Fibroblast of peridontal ligament (primary cell): ENCODE data around the gene OLFM4.
"Not testable (repeated sequence)": the region's sequence is repeated elsewhere in the genome, so short reads cannot be mapped to it uniquely, and the experiment has no call there.

ENCODE experiments used
- DNase-seq: peaks from one replicate; pipeline ENCODE4 v3.0.0-alpha.2; 2010; ENCODE audit errors: extremely low read depth

OLFM4 gene, protein sequence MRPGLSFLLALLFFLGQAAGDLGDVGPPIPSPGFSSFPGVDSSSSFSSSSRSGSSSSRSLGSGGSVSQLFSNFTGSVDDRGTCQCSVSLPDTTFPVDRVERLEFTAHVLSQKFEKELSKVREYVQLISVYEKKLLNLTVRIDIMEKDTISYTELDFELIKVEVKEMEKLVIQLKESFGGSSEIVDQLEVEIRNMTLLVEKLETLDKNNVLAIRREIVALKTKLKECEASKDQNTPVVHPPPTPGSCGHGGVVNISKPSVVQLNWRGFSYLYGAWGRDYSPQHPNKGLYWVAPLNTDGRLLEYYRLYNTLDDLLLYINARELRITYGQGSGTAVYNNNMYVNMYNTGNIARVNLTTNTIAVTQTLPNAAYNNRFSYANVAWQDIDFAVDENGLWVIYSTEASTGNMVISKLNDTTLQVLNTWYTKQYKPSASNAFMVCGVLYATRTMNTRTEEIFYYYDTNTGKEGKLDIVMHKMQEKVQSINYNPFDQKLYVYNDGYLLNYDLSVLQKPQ

DNA sequence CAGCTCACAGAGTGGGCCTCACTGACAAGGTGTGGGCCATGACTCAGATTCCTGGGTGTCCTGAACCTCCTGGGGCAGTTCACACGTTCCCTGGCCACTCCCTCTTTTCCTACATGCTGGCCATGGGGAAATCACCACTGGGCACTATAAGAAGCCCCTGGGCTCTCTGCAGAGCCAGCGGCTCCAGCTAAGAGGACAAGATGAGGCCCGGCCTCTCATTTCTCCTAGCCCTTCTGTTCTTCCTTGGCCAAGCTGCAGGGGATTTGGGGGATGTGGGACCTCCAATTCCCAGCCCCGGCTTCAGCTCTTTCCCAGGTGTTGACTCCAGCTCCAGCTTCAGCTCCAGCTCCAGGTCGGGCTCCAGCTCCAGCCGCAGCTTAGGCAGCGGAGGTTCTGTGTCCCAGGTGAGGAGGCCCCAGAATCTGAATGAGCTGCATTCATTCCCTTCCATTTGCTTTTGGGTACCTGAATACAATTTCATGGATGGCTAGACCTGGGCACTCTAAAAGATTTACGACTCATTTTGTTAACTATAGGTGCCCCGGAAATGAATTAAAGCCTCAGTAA, at the start of gene OLFM4:
OLFM4 (plus strand) TSS at position 177 of the 567 bp plus-strand sequence; CDS start at position 201, 24 bp downstream.
- DNase-seq, result no peak

DNA sequence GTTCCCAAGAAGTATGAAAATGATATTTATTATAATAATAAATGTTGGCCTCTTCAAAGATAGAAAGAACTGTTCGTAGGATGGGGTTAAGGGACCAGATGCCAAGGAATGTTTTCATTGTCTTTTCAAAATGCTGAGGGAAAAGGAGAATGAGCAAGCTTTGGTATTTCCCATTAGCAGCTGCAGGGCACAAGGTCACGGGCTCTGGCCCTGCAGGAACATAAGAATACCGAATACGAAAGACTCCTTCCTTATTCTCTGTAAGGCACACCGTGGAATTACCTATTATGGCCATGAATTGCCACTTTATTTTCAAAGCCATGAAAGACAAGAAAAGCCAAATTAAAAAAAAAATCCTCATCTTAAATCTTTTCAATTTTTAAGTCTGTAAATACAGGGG, 49.6 kb upstream of the OLFM4 start:
- no peak for DNase-seq

DNA sequence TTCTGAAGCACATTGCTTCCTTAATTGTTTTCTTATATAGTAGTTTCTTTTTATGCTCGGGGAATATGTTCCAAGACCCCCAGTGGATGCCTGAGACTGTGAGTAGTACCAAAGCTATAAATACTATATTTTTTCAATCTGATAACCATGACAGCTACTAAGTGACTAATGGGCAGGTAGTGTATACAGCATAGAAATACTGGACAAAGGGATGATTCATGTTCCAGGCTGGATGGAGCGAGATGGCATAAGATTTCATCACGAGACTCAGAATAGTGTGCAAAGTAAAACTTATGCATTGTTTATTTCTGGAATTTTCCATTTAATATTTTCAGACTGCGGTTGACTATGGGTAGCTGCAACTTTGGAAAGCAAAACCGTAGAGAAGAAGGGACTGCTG, 47.9 kb upstream of the OLFM4 start:
- DNase-seq, result no peak

DNA sequence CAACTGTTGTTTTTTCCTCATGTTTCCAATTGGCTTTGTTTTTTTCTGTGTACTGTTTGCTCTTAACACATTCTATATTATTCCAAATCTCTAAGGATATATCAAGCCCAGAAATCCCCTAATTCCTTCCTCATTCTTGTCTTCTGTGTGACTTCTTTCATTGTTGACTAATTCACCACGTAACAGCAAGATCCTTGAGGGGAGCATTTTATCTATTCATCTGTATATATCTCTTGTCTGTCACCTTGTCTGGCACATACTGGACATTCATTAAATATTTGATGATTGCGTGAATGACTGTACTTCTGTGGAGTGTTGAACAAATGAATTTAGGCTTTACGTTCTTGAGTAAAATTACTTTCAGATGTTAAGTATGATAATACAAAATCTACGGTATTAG, 44.8 kb upstream of the OLFM4 start:
- DNase-seq, result no peak

DNA sequence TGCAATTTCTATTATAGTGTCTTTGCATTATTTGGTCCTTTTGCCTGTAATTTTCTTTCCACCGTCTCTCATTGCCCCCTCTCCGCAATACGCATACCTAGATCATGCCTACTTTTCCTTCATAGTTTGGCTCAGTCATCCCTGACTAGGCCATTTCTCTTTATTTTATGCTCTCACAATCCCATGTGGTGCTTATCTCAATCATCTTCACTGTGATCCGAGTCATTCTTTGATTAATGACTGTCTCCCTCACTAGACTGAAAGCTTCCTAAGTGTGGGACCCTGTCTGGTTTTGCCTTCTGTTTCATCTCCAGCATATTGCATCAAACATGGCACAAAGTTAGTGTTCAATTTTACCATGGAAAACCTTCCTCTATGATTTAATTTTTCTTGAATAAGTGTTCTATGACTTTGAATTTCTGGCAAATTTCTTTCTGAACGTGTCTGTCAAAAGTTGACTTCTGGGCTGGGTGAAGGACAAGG, 43.7 kb upstream of the OLFM4 start:
- no peak for DNase-seq

DNA sequence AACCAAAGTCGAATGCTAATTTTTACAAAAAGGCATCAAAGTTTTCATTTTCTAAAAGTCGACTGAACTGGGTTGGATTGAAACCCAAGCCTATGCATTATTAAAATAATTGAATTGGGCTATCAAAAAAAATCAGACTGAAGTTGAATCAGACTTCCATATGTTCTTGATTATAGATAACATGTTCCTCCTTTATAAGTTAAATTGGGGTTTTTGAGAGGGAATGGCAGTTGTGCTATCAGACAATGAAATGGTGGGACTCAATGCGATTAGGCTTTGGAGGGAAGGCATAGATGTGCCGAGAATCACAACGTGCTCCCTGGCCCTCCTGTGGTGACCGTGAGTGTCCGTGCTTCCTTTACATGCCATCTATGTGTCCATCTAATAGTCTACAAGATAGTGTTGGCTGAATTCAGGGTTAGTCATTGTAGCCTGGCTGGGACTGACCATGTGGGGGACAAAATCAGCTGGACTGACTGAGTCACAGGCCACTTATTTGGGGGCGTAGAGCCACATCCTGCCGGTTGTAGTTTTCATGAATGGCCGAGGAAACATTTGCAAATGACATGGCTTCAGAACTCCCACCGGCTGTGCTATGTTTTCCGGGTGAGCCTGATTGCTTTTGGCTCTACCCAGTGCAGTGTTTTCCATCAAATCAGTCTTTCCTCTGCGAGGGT, 37.1 kb upstream of the OLFM4 start:
- DNase-seq, result no peak

DNA sequence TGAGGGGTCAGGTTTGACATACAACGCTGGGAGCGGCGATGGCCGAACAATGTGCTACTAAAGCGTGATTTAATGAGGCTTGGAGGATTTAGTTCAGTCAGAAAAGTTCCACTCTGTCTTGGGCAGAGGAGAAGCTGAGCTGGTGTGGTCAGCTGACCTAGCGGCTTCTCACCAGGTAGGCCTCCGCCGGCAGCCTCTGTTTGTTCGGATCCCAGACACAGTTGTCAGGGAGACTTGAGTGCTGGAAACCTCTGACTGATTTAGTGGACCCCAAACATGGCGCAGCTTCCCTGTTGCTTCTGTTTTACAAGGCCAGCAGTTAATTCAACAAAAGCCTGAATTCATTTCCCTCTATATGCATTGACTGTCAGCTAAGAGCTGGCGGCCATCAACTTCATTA, 36.5 kb upstream of the OLFM4 start:
- no peak for DNase-seq

DNA sequence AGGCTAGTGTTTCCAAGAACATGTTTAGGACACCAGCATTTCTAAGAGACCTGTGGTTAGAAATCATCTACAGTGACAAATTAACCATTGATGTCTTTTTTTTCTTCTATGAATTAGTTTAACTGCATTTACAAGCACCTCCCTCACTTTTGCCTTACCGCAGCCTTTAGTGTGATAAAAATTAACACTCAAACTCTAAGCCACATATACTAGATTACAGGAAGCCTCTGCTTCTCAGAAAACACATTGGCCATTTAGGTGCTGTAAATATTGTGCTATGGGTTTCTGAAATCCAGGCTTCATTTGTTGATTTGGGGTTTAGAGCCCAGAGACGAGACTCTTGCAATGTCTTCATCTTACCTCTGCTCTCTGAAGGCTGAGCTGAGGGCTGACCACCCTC, 34.6 kb upstream of the OLFM4 start:
- DNase-seq, result no peak

DNA sequence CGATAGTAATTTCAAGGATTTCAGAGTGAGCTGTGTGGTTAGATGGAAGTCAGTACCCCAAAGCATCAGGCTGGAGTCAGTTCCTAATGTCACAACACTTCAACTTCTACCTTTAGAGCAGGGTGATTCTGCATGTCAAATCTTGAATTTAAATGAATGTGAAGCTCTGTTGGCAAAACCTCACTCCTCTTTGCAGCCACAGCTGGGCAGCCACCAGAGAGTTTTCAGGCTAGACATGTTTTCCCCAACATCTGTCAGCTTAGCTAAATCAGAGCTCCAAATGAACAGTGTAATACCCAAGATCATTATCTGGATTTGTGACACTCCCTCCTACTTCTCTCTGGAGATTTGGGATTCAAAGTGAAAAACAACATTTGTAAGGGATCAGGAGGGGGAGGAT, 33.7 kb upstream of the OLFM4 start:
- no peak for DNase-seq

DNA sequence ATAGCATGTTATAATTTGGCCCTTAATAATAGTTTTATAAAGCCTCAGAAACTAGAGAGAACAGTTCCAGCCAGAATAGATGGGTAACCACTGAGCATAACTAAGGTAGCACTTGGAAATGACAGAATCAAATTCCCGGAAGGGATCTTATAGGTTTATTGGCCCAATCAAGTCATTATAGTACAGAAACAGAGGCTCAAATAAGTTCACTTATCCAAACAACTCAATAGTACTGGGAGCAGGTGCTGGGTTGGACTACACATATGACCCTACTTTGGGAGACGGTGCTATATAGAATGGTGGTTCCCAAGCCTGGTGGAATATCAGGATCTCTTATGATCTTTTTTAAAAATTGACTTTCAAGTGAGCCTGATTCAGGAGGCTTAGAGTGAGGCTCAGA, 32.7 kb upstream of the OLFM4 start:
- no peak for DNase-seq

DNA sequence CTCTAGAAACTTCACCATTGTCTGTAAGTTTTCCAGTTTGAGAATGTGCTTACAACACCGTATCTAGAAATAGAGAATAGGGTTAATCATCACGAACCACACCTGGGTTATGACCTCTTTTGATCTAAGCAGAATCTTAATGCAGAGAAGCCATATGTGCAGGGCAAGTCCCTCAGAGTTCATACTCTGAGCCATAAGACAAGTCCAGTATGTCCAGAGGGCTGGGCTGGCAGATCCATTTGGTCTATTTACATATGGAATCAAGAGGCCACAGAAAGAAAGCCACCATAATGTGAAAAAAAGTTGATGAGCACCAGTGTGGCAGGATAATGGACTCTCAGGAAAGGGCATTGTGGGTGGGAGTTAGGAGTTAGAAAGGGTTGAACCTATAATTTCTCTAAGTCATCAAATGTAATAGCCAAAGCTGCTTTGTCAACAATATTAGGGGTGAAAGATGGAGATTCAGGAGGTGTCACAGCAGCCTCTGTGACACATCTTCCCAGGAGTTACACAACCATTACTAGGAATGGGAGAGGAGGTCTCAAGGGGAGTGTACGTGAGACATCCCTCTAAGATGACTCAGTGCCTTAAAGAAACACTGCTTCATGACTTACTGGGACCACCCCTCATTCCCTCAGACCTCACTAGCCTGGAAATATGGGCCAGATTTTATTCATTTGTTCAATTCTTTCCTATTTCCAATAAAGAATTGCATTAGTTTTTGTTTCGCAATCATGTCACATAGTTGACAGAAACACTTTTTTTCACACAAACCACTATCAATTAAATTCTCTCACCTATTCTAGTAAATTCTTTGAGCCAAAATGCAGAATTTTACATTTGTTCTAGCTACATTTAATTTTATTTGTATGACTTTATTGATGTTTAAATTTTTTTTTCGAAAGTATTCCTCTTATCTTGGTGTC, 30.4 kb upstream of the OLFM4 start:
- no peak for DNase-seq

DNA sequence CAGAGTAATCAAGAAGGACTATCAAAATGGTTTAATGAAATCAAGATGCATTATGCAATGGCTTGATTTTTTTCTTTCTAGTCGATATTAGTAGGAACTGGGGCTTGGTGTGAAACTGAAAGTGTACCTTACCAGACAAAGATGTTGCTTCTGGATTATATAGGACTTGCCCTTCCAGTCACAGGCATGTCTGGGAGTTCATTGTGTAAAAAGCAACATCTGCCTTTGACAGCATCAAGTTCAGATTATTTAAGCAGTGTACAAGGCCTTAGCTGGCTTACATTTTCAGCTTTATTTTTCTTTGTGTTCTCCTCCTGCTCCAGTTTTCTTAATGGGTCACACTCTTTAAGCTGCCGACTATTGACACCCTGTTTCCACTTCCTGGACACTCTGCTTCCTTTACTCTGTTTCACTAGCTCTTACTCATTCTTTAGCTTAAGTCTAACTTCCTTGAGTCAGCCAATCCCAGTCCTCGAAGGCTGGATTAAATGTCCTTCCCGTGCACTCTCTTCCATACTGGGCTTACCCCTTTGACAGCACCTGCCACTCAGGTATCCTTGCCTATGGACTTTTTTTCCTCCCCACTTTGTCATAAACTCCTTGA, 29.4 kb upstream of the OLFM4 start:
- no peak for DNase-seq

DNA sequence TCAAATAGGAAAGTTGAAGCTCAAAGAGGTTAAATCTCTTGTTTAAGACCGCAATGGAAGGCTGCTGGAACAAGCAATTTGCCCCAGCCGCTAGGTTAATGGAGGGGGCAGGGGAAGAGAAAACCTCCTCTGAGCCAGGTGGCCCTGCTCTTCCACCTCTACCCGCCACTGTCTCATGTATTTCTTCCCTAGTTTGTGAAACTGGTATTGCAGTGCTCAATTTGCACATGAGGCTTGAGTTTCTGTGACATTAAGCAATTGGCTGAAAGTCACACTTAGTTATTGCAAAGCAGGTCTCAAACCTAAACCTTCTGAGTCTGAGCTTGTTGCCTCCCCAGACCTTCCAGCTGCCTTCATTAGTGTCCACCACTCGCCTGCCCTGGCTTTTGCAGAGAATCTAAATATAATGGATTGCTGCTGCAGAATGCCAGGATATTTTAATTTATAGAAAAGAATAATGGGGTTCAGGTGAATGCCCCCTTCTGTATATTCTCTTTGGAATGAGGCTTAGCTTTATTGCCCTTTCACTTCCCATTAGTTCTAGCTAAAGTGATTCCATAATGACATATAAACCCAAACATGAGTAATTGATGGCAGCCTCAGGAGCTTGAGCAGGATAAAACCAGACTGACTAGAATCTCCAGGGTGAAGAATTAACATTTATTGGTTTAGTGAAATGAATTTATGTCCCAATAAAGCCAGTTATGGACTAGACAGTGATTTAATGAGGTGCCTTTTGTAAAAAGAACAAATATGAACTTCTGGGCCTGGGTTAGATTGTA, 27.0 kb upstream of the OLFM4 start:
- no peak for DNase-seq

DNA sequence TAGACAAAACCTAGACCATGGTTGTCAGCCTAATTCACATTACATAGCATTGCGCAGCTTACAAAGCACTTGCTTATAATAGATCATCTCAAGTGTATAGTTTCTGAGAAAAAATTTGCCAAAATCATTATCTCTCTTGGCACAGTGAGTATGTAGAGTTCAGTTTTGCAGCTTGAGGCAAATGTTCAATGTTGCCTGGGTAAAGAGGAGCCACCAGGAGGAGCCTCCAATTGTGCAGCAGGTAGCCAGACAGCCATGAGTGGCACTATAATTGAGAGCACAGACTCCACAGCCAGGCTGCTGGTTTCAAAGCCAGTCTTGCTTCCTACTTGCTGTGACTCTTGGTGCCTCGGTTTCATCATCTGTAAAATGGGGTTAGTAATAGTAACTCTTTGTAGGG, 24.0 kb upstream of the OLFM4 start:
- no peak for DNase-seq

DNA sequence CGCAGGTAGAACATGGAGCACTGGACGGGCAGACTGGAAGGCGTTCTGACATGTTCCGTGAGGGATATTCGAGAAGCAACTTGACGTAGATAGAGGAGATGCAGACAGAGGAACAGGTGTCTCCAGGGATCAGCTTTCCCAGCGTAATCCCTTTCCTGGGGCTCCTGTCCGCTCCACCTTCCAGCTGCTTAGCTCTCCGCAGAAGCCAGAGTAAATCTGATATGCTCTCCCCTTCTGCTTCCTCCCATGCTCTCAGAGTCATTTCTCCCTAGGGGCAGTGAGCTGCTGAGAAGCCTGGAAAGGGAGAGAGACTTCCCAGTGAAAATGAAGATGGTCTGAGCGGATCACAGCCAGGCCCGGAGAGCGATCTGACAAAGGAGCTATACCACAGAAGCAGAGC, 23.0 kb upstream of the OLFM4 start:
- DNase-seq, result no peak

DNA sequence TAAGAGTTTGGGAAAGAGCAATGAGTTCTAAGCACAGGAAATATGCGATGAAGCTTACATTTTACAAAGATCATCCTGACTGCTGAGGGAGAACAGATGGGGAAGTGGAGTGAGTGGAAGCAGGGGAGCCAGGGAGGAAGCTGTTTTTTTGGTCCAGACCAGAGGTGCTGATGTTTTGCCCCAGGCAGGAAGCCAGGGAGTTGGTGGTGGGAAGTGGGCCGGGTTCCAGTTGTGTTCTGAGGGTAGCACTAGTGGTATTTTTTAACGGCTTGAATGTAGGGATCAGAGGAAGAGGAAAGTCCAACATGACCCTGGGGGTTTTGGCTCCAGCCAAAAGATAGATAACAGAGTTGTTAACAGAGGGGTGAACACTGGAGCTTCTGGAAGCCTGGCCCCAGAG, 20.7 kb upstream of the OLFM4 start:
- no peak for DNase-seq

DNA sequence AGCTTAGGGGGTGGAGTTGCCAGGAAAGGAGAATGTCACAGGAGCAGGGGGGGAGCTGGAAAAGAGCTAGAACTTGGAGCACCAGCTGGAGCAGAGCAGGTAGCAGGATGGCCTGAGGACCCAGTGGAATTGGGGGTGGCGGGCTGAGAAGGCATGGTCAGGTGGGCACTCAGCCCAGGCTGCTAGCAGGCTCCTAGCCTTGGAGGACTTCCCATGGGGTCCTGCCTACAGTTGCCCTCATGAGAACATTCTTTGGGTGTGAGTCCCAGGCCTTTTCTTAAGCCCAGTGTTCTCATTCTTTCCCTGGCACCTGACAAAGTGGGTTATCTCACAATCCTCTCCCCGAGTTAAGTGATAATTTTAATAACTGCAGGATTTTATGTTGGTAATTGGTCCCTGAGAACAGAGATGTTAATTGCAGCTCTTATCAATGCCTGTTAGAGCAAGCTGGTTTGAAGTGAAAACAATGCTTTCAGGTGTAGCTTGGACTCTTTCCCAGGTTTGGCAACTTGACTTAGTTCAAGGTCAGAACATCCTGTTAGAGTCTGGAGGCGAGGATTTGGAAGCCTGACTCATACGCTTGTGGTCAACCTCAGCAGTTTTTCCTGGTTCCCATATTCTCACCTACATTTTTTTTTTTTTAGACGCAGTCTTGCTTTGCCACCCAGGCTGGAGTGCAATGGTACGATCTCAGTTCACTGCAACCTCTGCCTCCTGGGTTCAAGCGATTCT, 18.1 kb upstream of the OLFM4 start:
- DNase-seq, result no peak

DNA sequence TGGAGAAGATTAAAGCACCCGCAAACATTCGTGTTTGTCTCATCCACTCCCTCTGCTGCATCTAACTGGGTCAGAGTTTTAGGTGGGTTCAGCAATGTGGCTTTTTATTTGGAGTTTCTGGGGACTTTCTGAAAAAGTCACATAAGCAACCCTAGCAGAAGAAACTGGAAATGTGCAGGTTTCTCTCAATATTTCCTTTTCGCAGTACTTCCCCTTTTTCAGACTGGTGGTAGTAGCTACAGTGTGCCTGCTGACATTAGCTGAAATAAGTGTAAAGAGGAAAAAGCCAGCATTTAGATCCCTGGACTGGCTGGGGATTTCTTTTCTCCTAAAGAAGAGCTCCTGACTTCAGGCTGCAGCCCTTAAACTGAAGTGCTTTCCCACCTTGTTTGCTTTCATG, 15.9 kb upstream of the OLFM4 start:
- no peak for DNase-seq

DNA sequence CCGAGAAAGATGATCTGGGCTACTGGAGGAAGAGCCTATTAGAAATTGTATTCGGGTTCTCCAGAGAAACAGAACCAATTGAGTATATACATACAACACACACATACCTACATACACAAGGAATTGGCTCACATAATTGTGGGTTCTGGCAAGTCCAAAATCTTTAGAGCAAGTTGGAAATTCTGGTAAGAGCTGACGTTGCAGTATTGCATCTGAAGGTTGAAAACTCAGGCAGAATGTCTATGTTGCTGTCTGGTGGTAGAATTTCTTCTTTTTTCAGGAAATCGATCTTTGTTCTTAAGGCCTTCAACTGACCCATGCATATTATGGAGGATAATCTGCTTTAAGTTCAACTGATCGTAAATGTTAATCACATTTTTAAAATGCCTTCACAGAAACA, 15.5 kb upstream of the OLFM4 start:
- no peak for DNase-seq

DNA sequence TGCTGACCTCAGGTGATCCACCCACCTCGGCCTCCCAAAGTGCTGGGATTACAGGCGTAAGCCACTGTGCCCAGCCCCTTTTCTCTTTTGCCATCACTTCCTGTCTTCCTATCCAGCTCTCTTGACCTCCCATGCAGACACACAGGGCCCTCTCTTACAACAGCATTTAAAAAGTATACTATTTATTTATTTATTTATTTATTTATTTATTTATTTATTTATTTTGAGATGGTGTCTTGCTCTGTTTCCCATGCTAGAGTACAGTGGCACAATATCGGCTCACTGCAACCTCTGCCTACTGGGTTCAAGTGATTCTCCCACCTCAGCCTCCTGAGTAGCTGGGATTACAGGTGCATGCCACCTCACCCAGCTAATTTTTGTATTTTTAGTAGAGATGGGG, 14.6 kb upstream of the OLFM4 start:
- not testable (repeated sequence) for DNase-seq
